ENCODE measurements around the gene CCDC57. TPM values are rescaled to one million over a fixed set of nuclear protein-coding genes. Genes with fewer than 3 reads are reported as not detected.
"Not testable (repeated sequence)": the region's sequence is repeated elsewhere in the genome, so short reads cannot be mapped to it uniquely, and the experiment has no call there.

CCDC57 gene
- total and polyA plus RNA-seq, 4 donors: 5.4 to 19.1 (median 11.7) TPM

GRCh38 chr17:82134101-82134500 is 78.5 kb downstream of the CCDC57 start:
- no peaks in the 10 kb centered on the region for H3K9me3 ChIP-seq (ENCODE audit: control insufficient read depth in 4 of 4, low read length in 3 of 4)
- no peaks in the 10 kb centered on the region for H3K27me3 ChIP-seq (ENCODE audit: control insufficient read depth in 4 of 4, insufficient read depth in 4 of 4, low read length in 3 of 4)
- H3K4me3 ChIP-seq (ENCODE audit: low read depth in 1 of 3, low read length in 3 of 3): no peak overlapping the region
- peaks cover 0 to 16% (median 7%) of the 10 kb centered on the region in 4 donors for H3K4me1 ChIP-seq (ENCODE audit: control insufficient read depth in 4 of 4, insufficient read depth in 4 of 4, low read length in 3 of 4)
- no peaks in the 10 kb centered on the region for H3K36me3 ChIP-seq (ENCODE audit: control insufficient read depth in 4 of 4, insufficient read depth in 3 of 4, low read depth in 1 of 4, low read length in 3 of 4)
- peak overlapping the region in 1 of 2 donors; percentile 36 for H3K9ac ChIP-seq (ENCODE audit: low read depth in 1 of 2, low read length in 2 of 2)
- DNase-seq (ENCODE audit: low spot score): no peak
- H3K27ac ChIP-seq (ENCODE audit: low read depth in 1 of 2, low read length in 2 of 2): peak overlapping the region; percentile 81 to 93
- no peak for TF ChIP-seq CTCF (IDR thresholded peaks at IDR 0.05; ENCODE audit: low read depth, low read length, missing input control)
- TF ChIP-seq RAD21 (IDR thresholded peaks at IDR 0.05): peak in 1 of 2 donors; percentile 29
- TF ChIP-seq YY1 (IDR thresholded peaks at IDR 0.05): peak; percentile 25
- TF ChIP-seq RXRA (IDR thresholded peaks at IDR 0.05): peak; percentile 62 to 71
- no peak for TF ChIP-seq TAF1 (conservative IDR thresholded peaks at IDR 0.05)
- peak; percentile 75 for TF ChIP-seq SP1 (IDR thresholded peaks at IDR 0.05)
- 38% methylated on average over 11 of the region's 11 CpGs for WGBS

GRCh38 chr17:82133166-82133953 is 79.3 kb downstream of the CCDC57 start:
- H3K4me3 ChIP-seq (ENCODE audit: low read depth in 1 of 3, low read length in 3 of 3); H3K36me3 ChIP-seq (ENCODE audit: control insufficient read depth in 4 of 4, insufficient read depth in 3 of 4, low read depth in 1 of 4, low read length in 3 of 4); H3K9me3 ChIP-seq (ENCODE audit: control insufficient read depth in 4 of 4, low read length in 3 of 4); H3K27me3 ChIP-seq (ENCODE audit: control insufficient read depth in 4 of 4, insufficient read depth in 4 of 4, low read length in 3 of 4); H3K9ac ChIP-seq (ENCODE audit: low read depth in 1 of 2, low read length in 2 of 2); DNase-seq (ENCODE audit: low spot score): not testable (repeated sequence)
- TF ChIP-seq RXRA (IDR thresholded peaks at IDR 0.05) (peak; percentile 43 to 47), HNF4A (conservative IDR thresholded peaks at IDR 0.05) (peak; percentile 10 to 50), JUND (IDR thresholded peaks at IDR 0.05) (peak in 1 of 2 donors; percentile 43)
- H3K27ac ChIP-seq (ENCODE audit: low read depth in 1 of 2, low read length in 2 of 2): peak overlapping the region; percentile 81 to 93
- H3K4me1 ChIP-seq (ENCODE audit: control insufficient read depth in 4 of 4, insufficient read depth in 4 of 4, low read length in 3 of 4): peaks cover 0 to 16% (median 7%) of the 10 kb centered on the region in 4 donors
- WGBS: 33% methylated on average over 8 of the region's 8 CpGs

- Histone ChIP-seq H3K9me3 (ENCODE audit: control insufficient read depth in 4 of 4, low read length in 3 of 4) (no peaks in the 10 kb centered on the region), H3K4me1 (ENCODE audit: control insufficient read depth in 4 of 4, insufficient read depth in 4 of 4, low read length in 3 of 4) (peaks cover 0 to 13% (median 4%) of the 10 kb centered on the region in 4 donors), H3K27ac (ENCODE audit: low read depth in 1 of 2, low read length in 2 of 2) (no peak overlapping the region), H3K9ac (ENCODE audit: low read depth in 1 of 2, low read length in 2 of 2) (no peak overlapping the region), H3K27me3 (ENCODE audit: control insufficient read depth in 4 of 4, insufficient read depth in 4 of 4, low read length in 3 of 4) (no peaks in the 10 kb centered on the region), H3K4me3 (ENCODE audit: low read depth in 1 of 3, low read length in 3 of 3) (no peak overlapping the region), H3K36me3 (ENCODE audit: control insufficient read depth in 4 of 4, insufficient read depth in 3 of 4, low read depth in 1 of 4, low read length in 3 of 4) (no peaks in the 10 kb centered on the region)
- WGBS: 95% methylated on average over 4 of the region's 4 CpGs
- no peak for TF ChIP-seq FOXA1 (IDR thresholded peaks at IDR 0.05)
- no peak for TF ChIP-seq HNF4G (IDR thresholded peaks at IDR 0.05)
- TF ChIP-seq FOXA2 (IDR thresholded peaks at IDR 0.05): no peak
- TF ChIP-seq ZBTB33 (IDR thresholded peaks at IDR 0.05): no peak
- no peak for TF ChIP-seq MAX (IDR thresholded peaks at IDR 0.05)
- TF ChIP-seq GABPA (IDR thresholded peaks at IDR 0.05 in 1 of 2, conservative IDR thresholded peaks at IDR 0.05 in 1 of 2): no peak
- no peak for DNase-seq (ENCODE audit: low spot score)
Measured at GRCh38 chr17:82129095-82129494, 83.5 kb downstream of the CCDC57 start.

All from liver (tissue), 9 donors.